ENCODE measurements around the gene FAM53B.

Gene FAM53B

DNA sequence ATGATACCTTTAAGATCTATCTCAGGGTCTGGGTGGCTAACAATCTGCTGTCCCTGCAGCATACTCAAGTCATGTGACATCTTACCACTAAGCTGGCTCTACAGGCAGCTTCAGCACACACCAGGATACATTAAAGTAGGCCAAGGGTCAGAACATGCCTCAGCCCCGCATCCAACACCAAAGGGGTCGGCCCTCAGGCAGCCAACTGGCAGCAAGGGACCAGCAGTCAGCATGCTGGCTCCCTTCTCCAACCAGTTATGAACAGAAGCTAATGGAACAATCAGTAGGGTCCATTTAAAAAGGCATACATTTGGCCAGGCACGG, 37.1 kb downstream of the FAM53B start:
- no peak for DNase-seq

DNA sequence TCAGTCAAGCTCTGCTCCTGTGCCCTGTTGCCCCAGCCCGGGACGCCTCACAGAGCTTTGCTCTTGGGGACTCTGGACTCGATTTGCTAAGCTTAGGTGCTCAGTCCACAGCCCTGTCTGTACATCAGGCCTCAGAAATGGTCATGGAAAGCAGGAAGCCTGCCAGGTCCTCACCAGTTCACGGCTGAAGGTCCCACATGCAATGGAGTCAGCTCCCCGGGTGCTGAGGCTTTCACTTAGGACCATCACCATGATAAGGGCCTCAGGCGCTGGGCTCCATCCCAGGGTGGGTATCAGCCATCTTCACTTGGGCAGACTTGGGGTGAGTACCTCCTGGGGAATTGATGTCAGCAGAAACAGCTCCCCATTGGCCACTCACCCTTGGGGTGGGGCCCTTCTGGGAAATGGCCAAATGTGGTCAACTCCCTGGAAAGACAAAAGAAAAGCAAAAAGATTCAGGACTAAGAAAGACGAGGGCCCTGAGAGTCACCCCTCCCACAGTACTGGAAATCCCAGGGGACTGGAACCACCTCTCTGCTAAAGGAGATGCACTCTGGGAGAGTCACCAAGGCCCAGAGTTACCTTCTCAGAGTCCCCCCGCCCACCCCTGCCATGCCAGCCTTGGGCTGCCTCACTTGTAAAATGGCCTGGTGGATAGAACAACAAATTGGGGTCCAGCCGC, 37.6 kb downstream of the FAM53B start:
- no peak for DNase-seq

DNA sequence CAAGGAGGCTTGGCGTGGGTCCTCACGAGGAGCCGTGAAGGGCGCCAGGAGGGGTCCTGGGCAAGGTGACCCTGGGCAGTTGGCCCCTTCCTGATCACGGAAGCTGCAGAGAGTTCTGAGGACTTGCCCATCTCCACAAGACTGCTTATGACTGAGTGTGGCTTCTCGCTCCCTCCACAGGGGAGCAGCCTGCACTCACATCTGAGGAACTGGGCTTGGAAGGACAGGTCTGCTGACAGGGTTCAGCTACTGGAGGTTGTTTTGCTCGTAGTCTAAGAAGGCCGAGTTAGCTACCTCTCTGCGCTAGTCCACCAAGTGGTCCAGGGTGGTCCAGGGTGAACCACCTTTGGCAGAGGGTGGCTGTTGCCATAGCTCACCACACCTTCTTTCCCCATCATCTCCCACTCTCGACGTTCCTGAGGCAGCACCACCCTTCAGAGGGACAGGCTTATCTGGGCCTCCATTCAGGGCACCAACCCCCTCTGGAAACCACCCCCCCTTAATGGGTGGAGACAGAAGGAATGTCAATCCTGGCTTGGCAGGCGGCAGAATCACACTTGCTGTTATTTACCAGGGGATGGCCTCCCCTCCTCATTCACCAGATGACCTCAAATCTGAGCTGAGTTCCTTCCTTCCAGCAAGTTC, 38.2 kb downstream of the FAM53B start:
- DNase-seq = no peak

DNA sequence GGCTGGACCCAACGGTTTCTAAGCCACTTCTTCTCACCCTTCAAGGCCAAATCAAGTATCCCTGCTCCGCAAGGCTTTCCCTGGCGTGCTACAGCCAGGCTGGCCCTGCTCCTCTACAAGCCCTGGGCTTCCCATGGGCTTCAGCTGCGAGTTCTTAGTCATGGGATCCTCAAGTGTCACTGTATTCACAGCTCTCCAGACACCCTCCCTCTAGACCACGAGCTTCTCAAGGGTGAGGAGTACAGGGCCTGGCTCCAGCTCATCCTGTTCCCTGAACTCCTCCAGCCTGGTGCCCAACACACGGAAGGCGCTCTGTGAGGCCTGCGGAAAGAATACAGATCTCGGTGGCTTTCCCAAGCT, 38.8 kb downstream of the FAM53B start:
- DNase-seq = no peak

DNA sequence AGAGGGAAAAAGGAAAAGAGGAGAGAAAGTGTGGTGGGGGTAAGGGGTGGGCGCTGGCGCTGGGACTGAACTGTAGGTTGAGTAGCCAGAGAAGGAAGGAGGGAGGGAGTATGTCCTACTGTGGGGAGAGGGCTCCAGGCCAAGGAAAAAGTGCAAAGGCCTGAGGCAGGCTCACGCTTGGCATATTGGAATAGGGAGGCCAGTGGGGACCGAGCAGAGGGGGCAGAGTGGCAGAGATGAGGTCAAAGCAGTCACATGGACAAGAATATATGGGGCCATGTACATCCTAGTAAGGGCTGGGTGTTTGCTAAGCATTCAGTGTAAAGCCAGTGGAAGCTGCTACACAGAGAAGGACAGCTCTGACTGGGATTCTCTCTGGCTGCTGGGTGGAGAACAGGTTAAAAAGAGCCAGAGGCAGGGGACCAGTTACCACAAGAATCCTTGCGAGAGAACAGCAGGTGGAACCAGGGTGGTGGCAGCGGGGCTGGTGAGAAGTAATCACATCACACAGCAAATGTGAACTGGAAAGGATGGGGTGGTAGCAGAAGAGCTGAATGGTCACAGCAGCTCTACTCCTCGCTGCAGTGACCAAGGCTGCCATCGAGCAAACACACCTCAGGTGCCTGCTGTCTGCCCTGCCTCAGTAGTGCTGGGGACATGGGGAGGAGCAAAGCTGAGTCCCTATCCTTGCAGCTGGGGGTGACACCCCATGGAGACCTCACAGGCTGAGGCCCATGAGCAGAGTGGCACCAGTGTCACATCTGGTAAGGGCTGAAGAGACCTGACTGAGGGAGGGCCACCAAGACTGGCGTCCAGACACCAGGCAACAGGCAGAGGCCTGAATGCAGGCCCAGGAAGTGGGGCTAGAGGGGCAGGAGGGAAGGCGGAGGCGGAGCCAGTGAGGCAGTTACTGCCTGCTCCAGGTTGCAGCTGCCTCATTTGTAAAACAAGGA, 39.5 kb downstream of the FAM53B start:
- DNase-seq = peak; percentile 47

DNA sequence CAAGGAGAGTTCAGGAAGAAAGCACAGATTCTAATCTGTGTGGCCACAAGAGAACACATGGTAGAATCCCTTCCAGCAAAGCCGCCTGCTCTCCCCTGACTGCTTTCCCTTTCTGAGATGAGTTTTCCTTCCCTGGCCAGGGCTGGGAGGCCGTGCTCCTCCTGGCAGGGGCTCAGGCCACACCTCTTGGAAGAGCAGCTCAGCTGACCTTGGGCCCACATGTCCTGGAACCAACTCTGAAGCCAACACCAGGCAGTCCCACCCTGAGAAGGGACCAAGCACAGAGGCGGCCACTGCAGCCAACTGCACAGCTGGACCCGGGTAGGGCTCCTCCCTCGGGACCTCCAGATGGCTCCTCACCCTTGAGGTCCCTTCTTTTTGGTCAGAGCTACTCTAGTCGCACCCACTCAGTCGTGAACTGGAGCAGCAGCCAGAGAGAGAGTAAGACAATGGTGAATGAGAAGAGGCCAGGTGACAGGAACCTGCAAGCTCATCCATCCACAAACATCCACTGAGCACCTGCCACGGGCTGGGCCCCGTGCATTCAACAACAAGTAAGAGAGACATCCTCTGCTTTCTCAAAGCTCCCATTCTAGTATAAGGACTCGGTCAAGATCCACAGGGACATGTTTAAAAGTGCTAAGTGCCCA, 40.3 kb downstream of the FAM53B start:
- DNase-seq = no peak

DNA sequence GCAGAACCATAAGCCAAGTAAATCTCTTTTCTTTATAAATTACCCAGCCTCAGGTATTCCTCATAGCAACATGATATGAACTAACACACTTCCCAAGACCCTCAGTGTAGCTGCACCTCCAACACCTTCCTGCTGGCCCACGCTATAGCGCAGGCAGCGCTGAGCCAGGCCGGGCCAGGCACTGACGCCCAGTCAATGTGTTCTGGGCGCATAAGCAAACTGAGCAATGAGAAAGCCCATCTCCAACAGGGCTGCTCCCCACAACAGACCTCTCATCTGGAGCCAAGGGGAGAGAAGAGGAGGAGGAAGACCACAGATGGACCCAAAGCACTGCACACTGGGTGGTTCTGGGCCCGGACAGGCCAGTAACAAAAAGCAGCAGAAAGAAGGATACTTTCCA, 40.8 kb downstream of the FAM53B start:
- DNase-seq = no peak

DNA sequence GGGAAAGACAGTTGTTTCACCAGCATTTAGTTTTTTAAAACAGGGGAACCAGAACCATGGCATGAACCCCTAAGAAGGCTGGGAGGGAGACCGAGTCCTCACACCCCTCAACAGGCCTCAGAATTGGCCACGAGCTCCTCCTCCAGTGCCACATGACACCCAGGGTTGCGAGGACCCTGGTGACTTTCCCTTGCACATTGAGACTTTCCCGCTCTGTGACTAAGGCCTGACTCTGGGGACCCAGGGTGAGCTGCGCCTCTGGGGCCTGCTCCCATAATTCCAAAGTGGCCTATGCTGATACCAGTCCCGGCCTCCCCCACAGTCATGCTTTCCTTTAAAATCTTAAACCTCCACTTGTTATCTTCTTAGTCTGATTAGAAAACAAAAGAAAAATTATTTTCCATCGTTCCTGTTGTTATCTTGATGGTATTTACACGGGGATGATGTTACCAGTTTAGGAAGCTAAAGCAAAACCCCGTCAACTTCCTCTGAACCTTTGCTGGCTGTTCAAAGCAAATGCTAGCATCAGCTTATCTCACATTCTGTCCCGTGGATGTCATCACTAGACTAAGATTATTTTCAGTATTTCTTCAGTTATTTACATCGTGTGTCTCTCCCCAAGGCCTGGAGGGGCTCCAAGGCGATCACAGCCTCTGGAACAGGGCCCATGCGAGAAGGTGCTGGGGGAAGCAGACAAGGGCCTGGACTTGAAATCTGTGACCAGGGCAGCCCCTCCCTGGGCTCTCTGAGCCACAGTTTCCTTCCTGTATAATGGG, 42.1 kb downstream of the FAM53B start:
- peak; percentile 49 for DNase-seq

DNA sequence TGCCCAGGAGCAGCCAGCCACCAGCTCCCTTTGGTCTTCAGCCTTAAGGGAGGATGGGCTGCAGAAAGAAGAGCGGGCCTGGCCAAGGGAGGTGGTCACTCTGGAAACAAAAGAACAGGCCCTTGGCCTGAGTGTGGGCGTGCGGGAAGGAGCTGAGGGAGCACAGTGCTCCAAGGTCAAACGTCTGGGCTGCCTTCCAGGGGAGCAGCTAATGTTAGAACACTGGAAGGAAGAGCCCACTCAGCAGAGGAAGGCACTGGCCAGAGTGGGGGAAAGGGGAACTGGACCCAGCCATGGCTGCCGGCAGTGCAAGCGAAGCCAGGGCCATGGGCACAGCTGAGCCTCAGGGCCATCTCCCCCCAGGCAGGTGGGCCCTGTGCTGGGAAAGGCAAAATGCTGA, 42.7 kb downstream of the FAM53B start:
- no peak for DNase-seq

DNA sequence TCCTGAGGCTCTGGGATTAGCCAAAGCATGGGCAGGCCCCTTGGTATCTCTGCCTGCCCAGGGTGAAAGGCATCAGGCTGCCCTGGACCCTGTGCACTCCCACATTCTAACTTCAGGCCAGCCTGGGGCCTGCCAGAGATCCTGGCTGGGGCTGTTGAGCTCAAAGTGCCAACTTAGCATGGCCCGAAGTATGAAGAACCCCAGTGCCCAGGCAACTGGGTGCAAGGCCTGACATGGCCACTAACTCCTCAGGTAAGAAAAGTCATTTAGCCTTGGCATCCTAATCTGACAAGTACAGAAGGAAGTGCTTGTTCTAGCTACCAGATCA, 43.2 kb downstream of the FAM53B start:
- DNase-seq = no peak

DNA sequence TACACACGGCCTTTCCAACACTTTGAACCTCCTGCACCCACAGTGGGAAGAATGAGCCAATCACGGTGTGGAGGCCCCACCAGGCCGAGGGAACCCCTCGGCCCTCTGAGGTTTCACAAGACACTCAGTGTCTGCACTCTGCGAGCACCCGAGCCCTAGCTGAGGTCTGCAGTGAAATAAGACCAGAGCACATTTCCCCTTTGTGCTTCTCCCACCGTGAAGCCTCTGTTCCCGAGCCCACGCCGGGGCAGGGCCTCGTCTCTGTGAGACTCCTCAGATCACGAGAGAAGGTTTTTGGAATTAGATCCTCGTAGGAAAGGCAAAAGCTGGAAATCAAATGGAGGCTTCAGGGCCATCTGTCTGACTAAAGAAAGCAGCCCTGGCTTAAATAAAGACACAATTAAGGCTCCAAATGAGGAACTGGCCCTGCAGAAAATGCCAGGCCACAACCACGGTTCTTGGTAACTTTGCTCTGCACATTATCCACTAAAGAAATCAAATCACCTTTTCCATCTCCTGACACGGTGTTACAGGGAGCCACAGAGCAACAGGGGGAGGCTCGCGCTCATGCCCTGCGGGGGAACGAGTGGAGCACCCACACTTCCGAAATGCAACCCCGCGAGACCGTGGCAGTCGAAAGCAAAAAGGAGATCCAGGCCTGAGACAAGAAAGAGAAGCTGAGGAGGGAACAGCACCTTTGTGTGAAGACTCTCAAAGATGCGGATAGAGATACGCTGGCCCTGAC, 43.7 kb downstream of the FAM53B start:
- DNase-seq = no peak

DNA sequence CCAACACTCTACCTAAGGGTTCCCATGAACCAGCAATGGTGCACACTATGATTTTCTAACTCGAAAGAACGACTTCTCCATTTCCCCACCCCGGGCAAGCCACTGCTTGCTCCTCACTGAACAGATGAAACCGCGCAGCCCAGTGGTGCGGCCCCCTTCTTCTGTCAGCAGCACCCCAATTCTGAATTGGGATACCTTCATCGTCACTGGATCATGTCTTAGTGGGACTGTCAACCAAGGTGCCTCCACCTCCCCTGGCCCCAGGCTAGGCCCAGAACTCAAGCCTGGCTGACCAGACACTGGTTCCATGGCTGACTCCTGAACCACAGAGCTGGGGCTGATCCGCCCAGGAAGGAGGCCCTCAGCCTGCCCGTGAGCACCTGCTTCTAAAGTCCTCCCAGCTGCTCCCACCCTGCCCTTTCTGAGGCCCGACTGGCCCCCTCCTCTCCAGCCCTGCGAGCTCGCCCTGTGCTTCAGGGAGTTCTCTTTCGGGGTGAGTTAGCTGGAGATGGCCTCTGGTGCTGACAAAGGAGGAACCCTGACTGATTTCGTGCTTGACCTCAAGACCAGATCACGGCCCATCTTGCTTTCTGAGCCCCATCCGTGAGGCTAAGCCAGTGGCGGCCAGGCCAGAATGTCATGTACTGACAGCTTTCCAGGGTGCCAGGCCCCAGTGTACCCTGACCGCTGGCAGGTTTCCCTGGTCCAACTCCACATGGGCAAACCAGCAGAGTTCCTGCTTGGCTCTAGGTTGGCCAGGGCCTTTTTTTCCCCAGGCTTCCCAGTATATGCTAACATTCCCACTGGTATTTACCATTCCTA, 44.5 kb downstream of the FAM53B start:
- DNase-seq = no peak

DNA sequence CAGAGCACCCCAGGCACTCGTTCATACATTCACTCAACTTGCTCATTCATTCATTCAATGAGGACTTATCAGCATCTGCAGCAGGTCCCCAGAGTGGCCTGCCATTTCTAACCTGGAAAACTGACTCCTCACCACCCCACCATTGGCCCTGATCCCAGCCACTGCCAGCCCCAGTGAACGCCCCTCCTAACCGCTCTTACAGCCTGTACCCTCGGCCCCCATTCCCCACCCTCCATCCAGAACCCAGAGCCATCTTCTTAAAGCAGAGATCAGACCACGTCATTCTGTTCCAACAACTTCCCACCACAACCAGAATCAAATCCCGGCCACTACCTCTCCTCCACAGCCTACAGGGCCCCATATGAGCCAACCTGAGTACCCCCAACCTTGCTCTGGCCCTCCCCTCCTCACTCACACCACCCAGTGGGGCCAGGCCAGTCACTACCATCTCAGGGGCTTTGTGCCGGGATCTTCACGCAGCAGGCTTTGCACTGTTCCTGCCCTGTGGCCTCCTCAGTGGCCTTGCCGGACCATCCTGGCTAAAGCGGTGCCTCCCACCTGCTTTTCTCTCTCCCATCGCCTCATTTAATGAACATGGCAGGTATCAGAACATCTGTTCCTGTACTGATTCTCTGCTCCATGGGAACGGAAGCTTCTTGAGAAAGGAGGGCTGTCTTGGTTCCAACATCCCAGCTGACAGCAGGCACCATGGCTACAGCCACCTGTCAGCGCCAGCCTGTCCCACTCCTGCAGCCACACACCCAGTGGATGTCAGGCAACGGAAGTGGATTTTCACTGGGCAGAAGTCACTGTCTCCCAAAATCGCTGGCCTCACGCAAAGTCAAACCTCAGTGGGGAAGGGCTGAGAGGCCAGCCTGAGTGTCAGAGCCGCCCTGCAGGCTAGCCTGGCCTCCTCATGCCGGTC, 45.4 kb downstream of the FAM53B start:
- no peak for DNase-seq

DNA sequence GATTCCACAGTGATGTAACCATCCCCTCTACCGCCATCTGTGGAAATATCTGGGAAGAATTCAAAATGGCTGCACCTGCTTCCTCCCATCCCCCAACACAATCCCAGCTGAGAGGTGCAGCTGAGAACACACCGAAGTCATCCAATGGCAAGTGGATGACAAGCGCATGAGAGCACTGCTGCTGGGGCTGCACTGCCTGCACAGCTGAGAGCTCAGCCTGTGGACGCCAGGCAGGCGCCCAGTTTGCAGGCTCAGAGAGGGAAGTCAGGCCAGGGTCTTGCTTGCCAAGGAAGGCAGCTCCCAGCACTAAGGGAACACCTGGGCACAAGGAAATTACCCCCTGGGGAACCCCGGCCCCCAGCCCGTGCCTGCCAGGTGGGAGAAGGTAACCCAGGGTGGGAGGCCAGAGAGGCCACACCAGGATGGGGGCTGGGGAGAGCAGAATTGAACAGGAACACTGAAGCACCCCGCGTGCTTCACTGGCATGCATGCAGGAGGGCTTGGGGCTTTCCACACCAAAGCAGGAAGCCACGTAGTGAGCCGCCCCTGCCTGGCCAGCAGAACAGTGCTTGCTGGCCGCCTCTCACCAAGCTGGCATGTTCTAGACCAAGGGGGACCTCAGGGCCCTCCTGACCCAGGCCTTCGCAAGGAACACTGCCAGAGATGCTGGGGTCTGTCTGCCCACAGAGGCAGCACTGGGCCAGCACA, 46.2 kb downstream of the FAM53B start:
- peak; percentile 66 for DNase-seq

DNA sequence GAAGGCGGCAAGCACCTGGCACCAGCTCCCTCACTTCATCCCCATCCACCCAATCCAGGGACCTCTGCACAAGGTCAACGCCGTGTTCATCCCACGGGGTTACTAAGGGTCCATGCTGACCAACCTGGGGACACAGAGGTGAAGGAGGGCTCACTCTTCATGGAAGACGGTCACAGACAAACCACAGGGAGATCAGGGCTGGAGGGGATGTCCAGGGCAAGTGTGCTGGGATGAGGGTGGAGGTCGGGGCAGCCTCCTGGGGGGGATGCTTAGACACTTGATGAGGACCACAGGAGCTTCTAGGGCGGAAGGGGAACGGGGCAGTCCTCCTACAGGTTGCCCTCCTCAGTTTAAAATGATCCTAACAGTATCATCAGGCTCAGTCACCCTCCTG, 46.7 kb downstream of the FAM53B start:
- DNase-seq = no peak

DNA sequence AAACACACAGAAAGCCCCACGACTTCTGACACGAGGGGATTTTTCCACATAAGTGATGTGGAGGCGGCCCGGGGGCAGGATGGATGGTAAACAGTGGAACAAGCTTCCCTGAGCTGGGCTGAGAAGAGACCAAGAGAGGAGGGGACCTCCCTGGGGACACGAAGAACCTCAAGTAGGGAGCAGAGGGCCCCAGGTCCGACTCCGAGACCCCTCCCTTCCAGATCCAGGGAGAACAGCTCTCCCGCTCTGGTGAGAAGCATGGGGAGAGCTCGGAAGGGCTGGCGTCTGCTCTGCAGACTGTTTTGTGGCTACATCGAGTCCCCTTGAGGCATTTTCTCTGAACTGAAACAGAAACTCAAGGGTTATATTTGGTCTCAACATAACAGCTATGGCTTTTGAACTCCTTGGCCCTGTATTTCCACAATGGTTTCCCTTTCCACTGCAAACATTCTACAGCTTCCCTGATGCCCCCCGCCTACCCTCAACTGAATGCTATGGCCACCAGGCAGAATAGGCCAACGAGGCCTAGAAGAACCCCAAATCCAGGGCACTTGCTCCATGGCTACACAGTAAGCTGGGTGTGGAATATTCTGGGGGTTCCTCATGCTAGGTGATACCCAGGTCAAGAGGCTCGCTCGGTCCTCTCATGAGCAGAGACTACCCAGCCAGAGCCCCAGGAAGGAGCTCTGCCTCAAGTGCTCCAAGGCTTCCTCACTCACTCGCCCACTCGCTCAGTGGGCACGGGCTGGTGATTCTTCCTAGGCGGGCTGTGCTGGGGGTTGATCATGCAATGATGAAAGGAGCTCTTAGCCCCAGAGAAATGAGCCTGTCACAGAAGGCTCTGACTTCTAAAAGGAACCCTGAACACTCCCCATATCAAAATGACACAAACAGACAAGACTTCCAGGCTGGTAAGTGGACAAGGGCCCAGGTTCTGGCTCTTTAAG, 47.5 kb downstream of the FAM53B start:
- DNase-seq = peak; percentile 41

DNA sequence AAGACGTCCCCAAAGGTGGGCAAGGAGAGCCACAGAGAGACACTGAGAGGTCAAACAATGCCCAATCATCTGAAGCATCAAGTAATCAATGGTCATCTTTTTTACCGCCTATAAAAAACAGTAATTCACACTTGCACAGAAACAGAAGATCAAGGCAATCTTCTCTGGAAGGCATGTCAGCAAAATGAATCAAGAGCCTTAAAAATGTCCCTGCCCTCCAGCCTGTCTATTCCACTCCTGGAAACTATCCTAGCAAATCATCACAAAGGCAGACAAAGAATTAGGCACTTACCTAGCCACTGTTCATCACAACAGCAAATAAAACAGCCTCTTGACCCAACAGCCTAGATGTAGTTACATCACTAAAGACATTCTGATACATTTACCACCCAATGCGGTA, 48.9 kb downstream of the FAM53B start:
- no peak for DNase-seq
